Measurements from ENCODE around the gene TNFSF13. TPM values are rescaled to one million over a fixed set of nuclear protein-coding genes. Genes with fewer than 3 reads are reported as not detected.
A peak's percentile ranks its signal among the peaks of the same experiment; 100 is the strongest.
"Not testable (repeated sequence)": the region's sequence is repeated elsewhere in the genome, so short reads cannot be mapped to it uniquely, and the experiment has no call there.

TNFSF13 gene
- total RNA-seq, 1 donor from 2014 or later, result 4.1 TPM

DNA sequence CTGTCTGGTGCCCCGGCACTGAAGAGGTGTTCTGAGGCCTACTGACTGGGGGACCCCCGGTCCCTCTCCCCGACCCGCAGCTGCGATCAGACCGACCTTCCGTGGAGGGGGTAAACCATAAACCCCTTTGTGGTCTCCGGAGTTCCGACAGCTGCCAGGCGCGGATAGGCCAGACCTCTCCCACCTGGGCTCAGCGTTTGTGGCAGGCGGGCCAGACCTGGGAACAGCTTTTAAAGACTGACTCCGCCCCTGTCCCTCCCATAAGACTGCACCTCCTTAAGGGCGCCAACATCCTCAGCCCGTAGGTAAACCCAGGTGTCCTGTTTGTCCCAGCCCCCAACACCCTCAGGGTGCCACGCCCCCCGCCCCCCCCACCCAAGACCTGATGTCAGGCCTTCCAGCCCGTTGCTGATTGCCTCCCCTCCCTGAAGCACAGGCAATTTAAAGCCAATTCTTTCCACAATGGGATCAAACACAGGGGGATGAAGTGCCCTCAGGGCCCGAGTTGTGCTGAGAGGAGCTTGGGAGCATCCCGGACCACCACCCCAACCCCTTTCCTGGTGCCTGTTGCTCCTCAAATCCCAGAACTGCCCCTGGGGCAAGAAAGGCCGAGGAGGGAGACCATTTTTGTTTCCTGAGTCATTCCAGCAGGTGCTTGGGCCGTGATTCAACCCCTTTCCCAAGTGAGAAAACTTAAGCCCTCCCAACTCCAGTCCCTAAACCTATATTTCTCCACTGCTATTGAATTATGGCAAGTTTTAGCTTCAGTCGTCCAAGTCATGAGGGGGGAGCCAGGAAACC lies 31.5 kb downstream of the TNFSF13 start, which contains the start of gene SOX15:
SOX15 (minus strand) TSS at position 204 of the 801 bp plus-strand sequence. CDS start 418 bp downstream, outside the sequence.
- H3K4me1 Mint-ChIP-seq (ENCODE audit: low read depth), result peaks cover 3% of the 10 kb centered on the region
- no peak for DNase-seq (ENCODE audit: low spot score, unreplicated experiment)
- TF ChIP-seq, protein P1, sequence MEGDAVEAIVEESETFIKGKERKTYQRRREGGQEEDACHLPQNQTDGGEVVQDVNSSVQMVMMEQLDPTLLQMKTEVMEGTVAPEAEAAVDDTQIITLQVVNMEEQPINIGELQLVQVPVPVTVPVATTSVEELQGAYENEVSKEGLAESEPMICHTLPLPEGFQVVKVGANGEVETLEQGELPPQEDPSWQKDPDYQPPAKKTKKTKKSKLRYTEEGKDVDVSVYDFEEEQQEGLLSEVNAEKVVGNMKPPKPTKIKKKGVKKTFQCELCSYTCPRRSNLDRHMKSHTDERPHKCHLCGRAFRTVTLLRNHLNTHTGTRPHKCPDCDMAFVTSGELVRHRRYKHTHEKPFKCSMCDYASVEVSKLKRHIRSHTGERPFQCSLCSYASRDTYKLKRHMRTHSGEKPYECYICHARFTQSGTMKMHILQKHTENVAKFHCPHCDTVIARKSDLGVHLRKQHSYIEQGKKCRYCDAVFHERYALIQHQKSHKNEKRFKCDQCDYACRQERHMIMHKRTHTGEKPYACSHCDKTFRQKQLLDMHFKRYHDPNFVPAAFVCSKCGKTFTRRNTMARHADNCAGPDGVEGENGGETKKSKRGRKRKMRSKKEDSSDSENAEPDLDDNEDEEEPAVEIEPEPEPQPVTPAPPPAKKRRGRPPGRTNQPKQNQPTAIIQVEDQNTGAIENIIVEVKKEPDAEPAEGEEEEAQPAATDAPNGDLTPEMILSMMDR (IDR thresholded peaks at IDR 0.05; ENCODE audit: unreplicated experiment), result no peak
- H3K27me3 Mint-ChIP-seq, result no peaks in the 10 kb centered on the region
- no peaks in the 10 kb centered on the region for H3K9me3 Mint-ChIP-seq (ENCODE audit: low read depth)
- H3K4me3 Mint-ChIP-seq (ENCODE audit: low read depth), result no peak within 1 kb of the TSS
- H3K27ac Mint-ChIP-seq, result peak within 1 kb of the TSS; percentile 76
- H3K36me3 Mint-ChIP-seq (ENCODE audit: insufficient read depth), result peaks cover 35% of the 10 kb centered on the region

DNA sequence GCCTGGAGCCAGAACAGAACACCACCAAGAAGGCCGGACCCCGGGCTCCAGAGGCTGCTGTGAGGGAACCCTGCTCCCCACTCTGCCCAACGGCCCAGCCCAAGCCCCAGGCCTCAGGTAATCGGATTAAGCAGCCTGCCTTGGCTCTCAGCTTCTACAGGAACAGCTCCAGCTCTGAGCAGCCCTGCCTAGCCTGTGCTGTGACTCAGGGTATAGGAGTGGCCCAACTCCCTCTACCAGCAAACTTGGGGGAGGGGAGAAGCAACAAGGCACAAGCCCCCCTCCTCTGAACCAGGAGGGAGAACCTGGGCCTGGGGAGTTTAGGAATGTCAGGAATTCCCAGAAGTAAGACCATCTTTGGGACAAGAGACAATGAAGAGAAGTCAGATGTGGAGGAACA lies 32.2 kb downstream of the TNFSF13 start:
- no peak for DNase-seq (ENCODE audit: low spot score, unreplicated experiment)
- Mint-ChIP-seq H3K4me3 (ENCODE audit: low read depth) (no peak overlapping the region), H3K27ac (peak overlapping the region; percentile 76), H3K9me3 (ENCODE audit: low read depth) (no peaks in the 10 kb centered on the region), H3K4me1 (ENCODE audit: low read depth) (peaks cover 1% of the 10 kb centered on the region), H3K27me3 (no peaks in the 10 kb centered on the region), H3K36me3 (ENCODE audit: insufficient read depth) (peaks cover 38% of the 10 kb centered on the region)
- TF ChIP-seq, protein P1 (IDR thresholded peaks at IDR 0.05; ENCODE audit: unreplicated experiment), result no peak

DNA sequence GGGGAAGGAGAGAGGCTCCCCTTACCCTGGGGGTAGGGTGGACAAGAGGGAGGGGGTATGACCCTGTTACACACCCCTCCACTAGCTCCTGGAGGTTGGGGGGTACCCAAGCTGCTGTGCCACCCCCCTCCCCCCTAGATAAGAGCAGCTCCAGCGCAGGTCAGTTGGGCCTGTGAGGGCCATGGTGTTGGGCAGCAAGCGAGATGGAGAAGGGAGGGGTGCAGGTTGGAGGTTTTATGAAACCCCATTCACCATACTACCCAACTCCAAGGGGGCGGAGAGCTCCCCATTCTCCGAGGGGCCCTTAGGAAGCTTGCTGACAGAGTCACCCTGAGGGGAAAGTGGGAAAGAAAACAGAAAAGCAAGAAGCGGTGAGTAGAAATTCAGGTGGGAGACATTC lies 33.0 kb downstream of the TNFSF13 start:
- H3K27ac Mint-ChIP-seq, result no peak overlapping the region
- TF ChIP-seq, protein P1 (IDR thresholded peaks at IDR 0.05; ENCODE audit: unreplicated experiment), result no peak
- no peak for DNase-seq (ENCODE audit: low spot score, unreplicated experiment)
- peaks cover 1% of the 10 kb centered on the region for H3K4me1 Mint-ChIP-seq (ENCODE audit: low read depth)
- H3K27me3 Mint-ChIP-seq, result no peaks in the 10 kb centered on the region
- H3K36me3 Mint-ChIP-seq (ENCODE audit: insufficient read depth), result peaks cover 39% of the 10 kb centered on the region
- no peaks in the 10 kb centered on the region for H3K9me3 Mint-ChIP-seq (ENCODE audit: low read depth)
- no peak overlapping the region for H3K4me3 Mint-ChIP-seq (ENCODE audit: low read depth)

DNA sequence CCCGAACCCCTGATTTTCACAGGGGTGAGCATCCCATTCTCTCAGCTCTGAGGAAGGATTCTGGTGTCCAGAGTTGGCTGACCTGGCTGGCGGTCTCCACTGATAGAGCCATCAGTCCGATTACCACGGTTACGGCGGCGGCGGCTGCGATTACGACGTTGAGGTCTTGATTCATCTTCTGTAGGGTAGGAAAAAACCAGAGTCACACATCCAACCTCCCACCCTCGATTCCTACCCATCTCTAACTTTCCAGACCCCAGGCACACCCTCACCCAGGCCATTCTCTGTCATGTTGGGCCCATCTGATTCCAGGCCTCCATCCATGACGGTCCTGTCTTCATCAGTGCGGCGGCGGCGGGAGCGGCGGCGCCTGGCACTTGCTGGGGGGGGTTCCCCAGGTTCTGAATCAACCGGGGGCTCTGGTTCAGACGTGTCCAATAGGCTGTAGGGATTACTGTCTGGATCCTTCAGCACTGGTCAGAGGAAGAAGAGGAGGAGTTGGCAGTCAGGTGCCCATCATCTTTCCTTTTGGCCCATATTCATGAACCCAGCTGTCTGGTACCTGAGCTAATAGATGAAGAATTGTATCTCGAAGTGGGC lies 34.0 kb downstream of the TNFSF13 start:
- Mint-ChIP-seq H3K4me3 (ENCODE audit: low read depth) (no peak overlapping the region), H3K27me3 (no peaks in the 10 kb centered on the region), H3K27ac (no peak overlapping the region), H3K4me1 (ENCODE audit: low read depth) (peaks cover 1% of the 10 kb centered on the region), H3K9me3 (ENCODE audit: low read depth) (no peaks in the 10 kb centered on the region), H3K36me3 (ENCODE audit: insufficient read depth) (peaks cover 35% of the 10 kb centered on the region)
- TF ChIP-seq, protein P1 (IDR thresholded peaks at IDR 0.05; ENCODE audit: unreplicated experiment), result no peak
- no peak for DNase-seq (ENCODE audit: low spot score, unreplicated experiment)

DNA sequence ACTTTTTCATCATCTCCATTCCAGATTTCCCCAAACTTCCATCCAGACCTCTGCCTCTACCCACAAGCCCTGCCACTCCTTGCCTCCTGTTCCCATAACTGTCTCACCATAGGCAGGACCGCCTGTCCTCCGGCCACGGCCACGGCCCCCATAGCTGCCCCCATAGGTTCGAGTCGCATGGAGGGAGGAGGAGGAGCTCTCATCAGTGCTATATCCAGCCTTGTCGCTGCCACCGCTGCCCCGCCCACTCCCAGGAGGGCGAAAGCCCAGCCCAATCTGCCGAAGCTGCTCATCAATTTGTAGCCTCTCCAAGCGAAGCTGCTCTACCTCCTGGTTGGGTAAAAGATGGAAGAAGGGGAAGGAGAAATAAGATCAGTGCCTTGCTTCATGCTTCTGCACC lies 34.7 kb downstream of the TNFSF13 start:
- Mint-ChIP-seq H3K4me1 (ENCODE audit: low read depth) (peaks cover 1% of the 10 kb centered on the region), H3K36me3 (ENCODE audit: insufficient read depth) (peaks cover 33% of the 10 kb centered on the region), H3K4me3 (ENCODE audit: low read depth) (no peak overlapping the region), H3K27me3 (no peaks in the 10 kb centered on the region), H3K27ac (peak overlapping the region; percentile 12), H3K9me3 (ENCODE audit: low read depth) (no peaks in the 10 kb centered on the region)
- DNase-seq (ENCODE audit: low spot score, unreplicated experiment), result no peak
- TF ChIP-seq, protein P1 (IDR thresholded peaks at IDR 0.05; ENCODE audit: unreplicated experiment), result no peak

DNA sequence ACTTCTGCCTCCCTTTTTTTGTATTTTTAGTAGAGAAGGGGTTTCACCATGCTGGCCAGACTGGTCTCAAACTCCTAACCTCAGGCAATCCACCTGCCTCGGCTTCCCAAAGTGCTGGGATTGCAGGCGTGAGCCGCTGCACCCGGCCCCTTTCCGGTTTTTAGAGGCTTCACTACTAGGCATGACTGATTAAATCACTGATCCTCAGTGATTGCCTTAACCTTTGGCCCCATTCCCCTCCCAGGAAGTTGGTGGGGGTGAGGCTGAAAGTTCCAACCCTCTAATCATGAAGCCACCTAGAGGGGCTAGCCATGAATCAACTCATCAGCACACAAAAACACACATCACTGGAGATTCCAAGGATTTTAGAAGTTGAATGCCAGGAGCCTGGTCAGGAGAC lies 39.0 kb downstream of the TNFSF13 start:
- not testable (repeated sequence) for H3K27me3 Mint-ChIP-seq; H3K27ac Mint-ChIP-seq; H3K4me3 Mint-ChIP-seq (ENCODE audit: low read depth); DNase-seq (ENCODE audit: low spot score, unreplicated experiment); H3K4me1 Mint-ChIP-seq (ENCODE audit: low read depth); H3K9me3 Mint-ChIP-seq (ENCODE audit: low read depth)
- H3K36me3 Mint-ChIP-seq (ENCODE audit: insufficient read depth), result peaks cover 36% of the 10 kb centered on the region

Measured in progenitor cell of endocrine pancreas (in vitro differentiated cells).